Activated T-cell treated with anti-CD3 and anti-CD28 coated beads, Interleukin-2, amount 50 U/mL, for 1 hour (primary cell): ENCODE results near the gene CCDC157.

Experiments used
- DNase-seq: peaks from one replicate; pipeline ENCODE4 v3.0.0-alpha.2; 2020

The CCDC157 gene

GRCh38 chr22:30356449-30357235, at the start of gene CCDC157, which contains the start of gene SF3A1:
CCDC157 (plus strand) TSS chr22:30357007; CDS start chr22:30366001, 8,994 bp downstream.
SF3A1 (minus strand) TSS chr22:30356894; CDS start chr22:30356792, 102 bp downstream.
- peak; percentile 89 for DNase-seq

GRCh38 chr22:30307041-30307574, 49.7 kb upstream of the CCDC157 start:
- no peak for DNase-seq

- no peak for DNase-seq
These were observed 48.7 kb upstream of the CCDC157 start for GRCh38 chr22:30308093-30308492.

GRCh38 chr22:30308518-30309230, 48.1 kb upstream of the CCDC157 start:
- DNase-seq, result no peak

- DNase-seq, result no peak
These were observed 46.7 kb upstream of the CCDC157 start for GRCh38 chr22:30309951-30310741.

GRCh38 chr22:30310881-30311771, 45.7 kb upstream of the CCDC157 start:
- DNase-seq, result no peak

- DNase-seq, result no peak
These were observed 44.8 kb upstream of the CCDC157 start for GRCh38 chr22:30312053-30312452.

- no peak for DNase-seq
These were observed 43.1 kb upstream of the CCDC157 start for GRCh38 chr22:30313527-30314363.

GRCh38 chr22:30314915-30315314, 41.9 kb upstream of the CCDC157 start:
- DNase-seq, result peak; percentile 47

- no peak for DNase-seq
These were observed 40.7 kb upstream of the CCDC157 start for GRCh38 chr22:30315962-30316576.

- DNase-seq, result no peak
These were observed 39.0 kb upstream of the CCDC157 start for GRCh38 chr22:30317778-30318177.

GRCh38 chr22:30318799-30319419, 37.9 kb upstream of the CCDC157 start:
- DNase-seq, result no peak

- no peak for DNase-seq
These were observed 36.7 kb upstream of the CCDC157 start for GRCh38 chr22:30320021-30320556.

GRCh38 chr22:30321461-30321860, 35.3 kb upstream of the CCDC157 start:
- DNase-seq, result no peak

GRCh38 chr22:30323246-30323645, 33.6 kb upstream of the CCDC157 start:
- DNase-seq, result no peak

GRCh38 chr22:30324014-30324730, 32.6 kb upstream of the CCDC157 start:
- DNase-seq, result no peak

- no peak for DNase-seq
These were observed 31.6 kb upstream of the CCDC157 start for GRCh38 chr22:30325065-30325720.

- no peak for DNase-seq
These were observed 31.0 kb upstream of the CCDC157 start for GRCh38 chr22:30325724-30326254.
